RWPE1 (cell line): ENCODE data around the gene LMX1B.

Source experiments
- CTCF ChIA-PET: fragments of 350-600 bp; sonication (Branson Sonifier 250); formaldehyde crosslinking; extraction: SDS; loops from one replicate; lab custom pipeline; 2021; lab: Yijun Ruan, JAX
- POLR2A ChIA-PET: fragments of 400-600 bp; formaldehyde crosslinking; extraction: SDS; loops from one replicate; lab custom pipeline; 2020; ENCODE audit warnings: antibody characterized with exemption; ENCODE audit not compliant: low non-redundant PET; lab: Yijun Ruan, JAX
- DNase-seq: peaks from one replicate; pipeline ENCODE4 v3.0.0; 2012; ENCODE audit warnings: low spot score
- H3K27ac ChIP-seq: fragments of 450-650 bp; 2 replicates; pipeline ENCODE4 v1.5.1; 2017
- CTCF ChIP-seq: fragments of 450-650 bp; conservative IDR thresholded peaks from 2 replicates; pipeline ENCODE4 v1.5.1; 2017; ENCODE audit warnings: low read depth, mild to moderate bottlenecking

Gene LMX1B

GRCh38 chr9:126635661-126636439 lies 22.1 kb downstream of the LMX1B start:
- POLR2A ChIA-PET: no interaction called here
- CTCF ChIA-PET: interaction anchor here (0.6 to 1.8 kb wide), 6 partner anchors 13 to 134 kb away, joined by 3 to 9 read pairs (median 4); partner anchors contain the start of gene LMX1B

GRCh38 chr9:126636983-126637798 lies 23.5 kb downstream of the LMX1B start:
- ChIA-PET CTCF (interaction anchor here (0.5 to 1.8 kb wide), 5 partner anchors 31 to 1254 kb away, joined by 3 to 9 read pairs (median 4); no protein-coding TSS in a partner anchor), POLR2A (no interaction called here)
- TF ChIP-seq CTCF: no peak
- DNase-seq: no peak
- H3K27ac ChIP-seq: no peak overlapping the region

More at GRCh38 chr9:126635661-126636439, 22.1 kb downstream of the LMX1B start:
- no peak for TF ChIP-seq CTCF
- H3K27ac ChIP-seq: no peak overlapping the region
- DNase-seq: no peak

- ChIA-PET POLR2A (no interaction called here), CTCF (interaction anchor here (0.6 to 1.8 kb wide), 4 partner anchors 52 to 139 kb away, joined by 3 to 6 read pairs (median 4); no protein-coding TSS in a partner anchor)
- TF ChIP-seq CTCF: no peak
- H3K27ac ChIP-seq: no peak overlapping the region
- DNase-seq: no peak
These were observed 24.9 kb downstream of the LMX1B start for GRCh38 chr9:126638571-126639132.

- no peak for TF ChIP-seq CTCF
- CTCF ChIA-PET: interaction anchor here (0.6 to 1.8 kb wide), 3 partner anchors 50 to 140 kb away, joined by 3 to 5 read pairs (median 4); no protein-coding TSS in a partner anchor
- H3K27ac ChIP-seq: no peak overlapping the region
- POLR2A ChIA-PET: interaction anchor here (0.6 kb wide), 1 partner anchor 32 kb away, joined by 5 read pairs; no protein-coding TSS in a partner anchor
- no peak for DNase-seq
These were observed 25.7 kb downstream of the LMX1B start for GRCh38 chr9:126639318-126640000.

GRCh38 chr9:126641118-126641851 lies 27.6 kb downstream of the LMX1B start:
- no peak overlapping the region for H3K27ac ChIP-seq
- ChIA-PET CTCF (interaction anchor here (0.5 to 1.1 kb wide), 4 partner anchors 22 to 670 kb away, joined by 3 to 10 read pairs (median 3); no protein-coding TSS in a partner anchor), POLR2A (no interaction called here)
- DNase-seq: no peak
- TF ChIP-seq CTCF: no peak
